ENCODE data around the gene ANK3. TPM values are rescaled to one million over a fixed set of nuclear protein-coding genes. Genes with fewer than 3 reads are reported as not detected.
A peak's percentile ranks its signal among the peaks of the same experiment; 100 is the strongest.

Gene ANK3
- total and polyA plus RNA-seq, 2 experiments from 2014 or later = 46.5 to 85.2 TPM

DNA sequence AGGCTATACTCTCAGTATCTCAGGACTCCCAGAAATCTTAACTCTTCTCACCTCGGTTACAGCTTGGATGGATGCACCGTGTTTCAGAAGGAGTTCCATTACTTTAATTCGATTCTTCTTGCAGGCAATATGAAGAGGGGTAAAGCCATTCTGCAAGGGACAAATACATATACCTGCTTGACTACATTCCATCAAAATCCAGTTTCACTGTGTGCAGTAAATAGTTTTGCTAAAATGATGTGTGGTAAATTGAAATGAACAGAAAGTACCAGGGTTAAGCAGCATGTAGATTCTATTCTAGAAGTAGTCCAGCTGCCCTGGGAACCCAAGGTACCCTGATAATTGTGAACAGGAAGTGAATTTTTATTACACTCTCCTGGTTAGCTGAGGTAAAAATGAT, 183.9 kb downstream of the ANK3 start (continued):
- TF ChIP-seq, protein P1, sequence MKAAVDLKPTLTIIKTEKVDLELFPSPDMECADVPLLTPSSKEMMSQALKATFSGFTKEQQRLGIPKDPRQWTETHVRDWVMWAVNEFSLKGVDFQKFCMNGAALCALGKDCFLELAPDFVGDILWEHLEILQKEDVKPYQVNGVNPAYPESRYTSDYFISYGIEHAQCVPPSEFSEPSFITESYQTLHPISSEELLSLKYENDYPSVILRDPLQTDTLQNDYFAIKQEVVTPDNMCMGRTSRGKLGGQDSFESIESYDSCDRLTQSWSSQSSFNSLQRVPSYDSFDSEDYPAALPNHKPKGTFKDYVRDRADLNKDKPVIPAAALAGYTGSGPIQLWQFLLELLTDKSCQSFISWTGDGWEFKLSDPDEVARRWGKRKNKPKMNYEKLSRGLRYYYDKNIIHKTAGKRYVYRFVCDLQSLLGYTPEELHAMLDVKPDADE (IDR thresholded peaks at IDR 0.05) = no peak
- TF ChIP-seq POLR2AphosphoS5 (IDR thresholded peaks at IDR 0.05; ENCODE audit: low read depth) (no peak), EZH2phosphoT487 (IDR thresholded peaks at IDR 0.05; ENCODE audit: unreplicated experiment) (no peak), ZNF331 (CRISPR knock-in tag; IDR thresholded peaks at IDR 0.05; ENCODE audit: low read depth) (no peak), EZH2 (IDR thresholded peaks at IDR 0.05; ENCODE audit: low read depth, unreplicated experiment) (no peak), STAT1 (IDR thresholded peaks at IDR 0.05; ENCODE audit: unreplicated experiment) (no peak)
- TF ChIP-seq, protein P2, sequence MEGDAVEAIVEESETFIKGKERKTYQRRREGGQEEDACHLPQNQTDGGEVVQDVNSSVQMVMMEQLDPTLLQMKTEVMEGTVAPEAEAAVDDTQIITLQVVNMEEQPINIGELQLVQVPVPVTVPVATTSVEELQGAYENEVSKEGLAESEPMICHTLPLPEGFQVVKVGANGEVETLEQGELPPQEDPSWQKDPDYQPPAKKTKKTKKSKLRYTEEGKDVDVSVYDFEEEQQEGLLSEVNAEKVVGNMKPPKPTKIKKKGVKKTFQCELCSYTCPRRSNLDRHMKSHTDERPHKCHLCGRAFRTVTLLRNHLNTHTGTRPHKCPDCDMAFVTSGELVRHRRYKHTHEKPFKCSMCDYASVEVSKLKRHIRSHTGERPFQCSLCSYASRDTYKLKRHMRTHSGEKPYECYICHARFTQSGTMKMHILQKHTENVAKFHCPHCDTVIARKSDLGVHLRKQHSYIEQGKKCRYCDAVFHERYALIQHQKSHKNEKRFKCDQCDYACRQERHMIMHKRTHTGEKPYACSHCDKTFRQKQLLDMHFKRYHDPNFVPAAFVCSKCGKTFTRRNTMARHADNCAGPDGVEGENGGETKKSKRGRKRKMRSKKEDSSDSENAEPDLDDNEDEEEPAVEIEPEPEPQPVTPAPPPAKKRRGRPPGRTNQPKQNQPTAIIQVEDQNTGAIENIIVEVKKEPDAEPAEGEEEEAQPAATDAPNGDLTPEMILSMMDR (conservative IDR thresholded peaks at IDR 0.05; ENCODE audit: low read depth in 2 of 2) = no peak

DNA sequence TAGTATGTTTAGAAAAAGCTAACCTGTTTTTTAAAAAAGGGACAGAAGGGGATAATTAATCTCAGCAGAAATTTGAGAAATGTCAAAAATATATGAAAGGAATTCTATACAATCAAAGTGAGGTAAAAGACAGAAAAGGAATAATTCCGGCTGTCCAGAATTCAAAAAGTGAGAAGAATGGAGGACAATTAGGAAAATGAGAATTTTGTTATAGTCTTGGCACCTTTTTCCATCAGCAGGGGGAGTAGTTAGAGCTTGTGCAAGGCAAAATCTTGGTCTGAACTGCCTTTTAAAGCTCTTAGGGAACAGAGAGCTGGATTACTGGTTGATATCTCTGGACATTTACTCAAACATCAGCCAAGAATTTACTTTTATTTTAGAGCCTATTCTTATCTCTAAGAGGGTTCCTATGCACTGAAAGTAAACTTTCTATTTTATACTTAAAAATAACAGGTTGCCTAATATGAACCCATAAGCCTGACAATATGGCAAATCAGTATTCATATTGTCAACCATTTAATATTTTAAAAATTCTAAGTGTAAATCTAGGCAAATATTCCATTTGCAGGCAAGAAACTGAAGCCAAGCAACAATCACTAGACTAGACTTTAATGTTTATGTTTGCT, 185.6 kb downstream of the ANK3 start:
- Histone ChIP-seq H2AFZ (no peak overlapping the region), H3K27ac (ENCODE audit: low read depth) (no peak overlapping the region), H3K36me3 (ENCODE audit: insufficient read depth) (no peaks in the 10 kb centered on the region), H3K27me3 (ENCODE audit: insufficient read depth) (no peaks in the 10 kb centered on the region), H3F3A (replicated peaks; ENCODE audit: low read depth) (no peaks in the 10 kb centered on the region), H3K79me2 (replicated peaks; ENCODE audit: insufficient read depth) (no peaks in the 10 kb centered on the region), H3K4me2 (no peak overlapping the region), H3K4me3 (no peak overlapping the region), H4K20me1 (replicated peaks; ENCODE audit: insufficient read depth) (no peaks in the 10 kb centered on the region; the same call in 1 of the 2 replicates), H3K9me2 (ENCODE audit: insufficient read depth) (no peaks in the 10 kb centered on the region), H3K4me1 (ENCODE audit: insufficient read depth) (no peaks in the 10 kb centered on the region)
- ATAC-seq (no peak), DNase-seq (ENCODE audit: low spot score) (peak; percentile 70)
- Mint-ChIP-seq H3K9me3 (no peaks in the 10 kb centered on the region), H3K27me3 (ENCODE audit: insufficient read depth, low read depth, poor library complexity) (peaks cover 2% of the 10 kb centered on the region), H3K27ac (no peak overlapping the region), H3K4me3 (no peak overlapping the region), H3K36me3 (ENCODE audit: low read depth) (no peaks in the 10 kb centered on the region), H3K4me1 (peaks cover 3% of the 10 kb centered on the region; the same call in 2 of the 3 replicates)
- TF ChIP-seq, protein P2 (conservative IDR thresholded peaks at IDR 0.05; ENCODE audit: low read depth in 2 of 2) = peak; percentile 62 to 66
- TF ChIP-seq EZH2 (IDR thresholded peaks at IDR 0.05; ENCODE audit: low read depth, unreplicated experiment) (no peak), POLR2AphosphoS5 (IDR thresholded peaks at IDR 0.05; ENCODE audit: low read depth) (no peak), EZH2phosphoT487 (IDR thresholded peaks at IDR 0.05; ENCODE audit: unreplicated experiment) (no peak)
- TF ChIP-seq, protein P1 (IDR thresholded peaks at IDR 0.05) = no peak
- TF ChIP-seq, protein P3, sequence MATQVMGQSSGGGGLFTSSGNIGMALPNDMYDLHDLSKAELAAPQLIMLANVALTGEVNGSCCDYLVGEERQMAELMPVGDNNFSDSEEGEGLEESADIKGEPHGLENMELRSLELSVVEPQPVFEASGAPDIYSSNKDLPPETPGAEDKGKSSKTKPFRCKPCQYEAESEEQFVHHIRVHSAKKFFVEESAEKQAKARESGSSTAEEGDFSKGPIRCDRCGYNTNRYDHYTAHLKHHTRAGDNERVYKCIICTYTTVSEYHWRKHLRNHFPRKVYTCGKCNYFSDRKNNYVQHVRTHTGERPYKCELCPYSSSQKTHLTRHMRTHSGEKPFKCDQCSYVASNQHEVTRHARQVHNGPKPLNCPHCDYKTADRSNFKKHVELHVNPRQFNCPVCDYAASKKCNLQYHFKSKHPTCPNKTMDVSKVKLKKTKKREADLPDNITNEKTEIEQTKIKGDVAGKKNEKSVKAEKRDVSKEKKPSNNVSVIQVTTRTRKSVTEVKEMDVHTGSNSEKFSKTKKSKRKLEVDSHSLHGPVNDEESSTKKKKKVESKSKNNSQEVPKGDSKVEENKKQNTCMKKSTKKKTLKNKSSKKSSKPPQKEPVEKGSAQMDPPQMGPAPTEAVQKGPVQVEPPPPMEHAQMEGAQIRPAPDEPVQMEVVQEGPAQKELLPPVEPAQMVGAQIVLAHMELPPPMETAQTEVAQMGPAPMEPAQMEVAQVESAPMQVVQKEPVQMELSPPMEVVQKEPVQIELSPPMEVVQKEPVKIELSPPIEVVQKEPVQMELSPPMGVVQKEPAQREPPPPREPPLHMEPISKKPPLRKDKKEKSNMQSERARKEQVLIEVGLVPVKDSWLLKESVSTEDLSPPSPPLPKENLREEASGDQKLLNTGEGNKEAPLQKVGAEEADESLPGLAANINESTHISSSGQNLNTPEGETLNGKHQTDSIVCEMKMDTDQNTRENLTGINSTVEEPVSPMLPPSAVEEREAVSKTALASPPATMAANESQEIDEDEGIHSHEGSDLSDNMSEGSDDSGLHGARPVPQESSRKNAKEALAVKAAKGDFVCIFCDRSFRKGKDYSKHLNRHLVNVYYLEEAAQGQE (IDR thresholded peaks at IDR 0.05; ENCODE audit: unreplicated experiment) = no peak

Data from GM23338 (cell line).